ENCODE data around the gene RAB8A.

DNA sequence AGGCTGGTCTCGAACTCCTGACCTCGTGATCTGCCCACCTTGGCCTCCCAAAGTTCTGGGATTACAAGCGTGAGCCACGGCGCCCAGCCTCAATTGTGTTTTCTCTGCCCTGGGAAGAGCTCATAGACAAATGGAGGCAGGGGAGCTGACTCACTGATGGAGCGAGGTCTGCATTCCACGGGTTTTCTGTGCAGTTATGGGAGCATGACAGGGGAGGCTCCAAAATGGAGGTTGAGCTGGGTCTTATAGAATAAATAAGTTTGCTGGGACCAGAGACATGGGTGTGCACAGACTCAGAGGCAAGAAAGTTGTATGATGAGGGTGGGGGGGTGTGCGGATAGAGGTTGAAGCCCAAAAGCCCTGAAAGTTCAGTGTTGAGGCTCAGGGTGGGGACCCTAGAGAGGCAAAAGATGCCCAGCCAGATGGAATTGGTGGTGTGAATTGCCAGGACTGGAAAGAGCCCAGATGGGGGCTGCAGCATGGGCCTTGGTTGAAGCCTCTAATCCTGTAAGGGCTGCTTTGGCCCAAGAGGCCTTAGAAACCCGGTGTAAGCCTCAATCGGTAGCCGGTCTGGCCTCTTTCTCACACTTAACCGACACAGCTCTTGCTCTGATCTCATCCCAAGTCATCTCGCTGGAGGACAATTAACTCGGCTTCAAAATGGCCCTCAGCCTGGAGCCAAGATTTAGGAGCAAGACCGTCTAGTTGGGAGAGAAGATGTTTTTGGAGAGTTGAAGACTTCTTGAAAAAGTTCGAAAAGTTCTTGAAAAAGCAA, 33.5 kb upstream of the RAB8A start:
- TF ChIP-seq TAF1 (IDR thresholded peaks at IDR 0.05; ENCODE audit: low read depth) = no peak
- TF ChIP-seq, protein P1, sequence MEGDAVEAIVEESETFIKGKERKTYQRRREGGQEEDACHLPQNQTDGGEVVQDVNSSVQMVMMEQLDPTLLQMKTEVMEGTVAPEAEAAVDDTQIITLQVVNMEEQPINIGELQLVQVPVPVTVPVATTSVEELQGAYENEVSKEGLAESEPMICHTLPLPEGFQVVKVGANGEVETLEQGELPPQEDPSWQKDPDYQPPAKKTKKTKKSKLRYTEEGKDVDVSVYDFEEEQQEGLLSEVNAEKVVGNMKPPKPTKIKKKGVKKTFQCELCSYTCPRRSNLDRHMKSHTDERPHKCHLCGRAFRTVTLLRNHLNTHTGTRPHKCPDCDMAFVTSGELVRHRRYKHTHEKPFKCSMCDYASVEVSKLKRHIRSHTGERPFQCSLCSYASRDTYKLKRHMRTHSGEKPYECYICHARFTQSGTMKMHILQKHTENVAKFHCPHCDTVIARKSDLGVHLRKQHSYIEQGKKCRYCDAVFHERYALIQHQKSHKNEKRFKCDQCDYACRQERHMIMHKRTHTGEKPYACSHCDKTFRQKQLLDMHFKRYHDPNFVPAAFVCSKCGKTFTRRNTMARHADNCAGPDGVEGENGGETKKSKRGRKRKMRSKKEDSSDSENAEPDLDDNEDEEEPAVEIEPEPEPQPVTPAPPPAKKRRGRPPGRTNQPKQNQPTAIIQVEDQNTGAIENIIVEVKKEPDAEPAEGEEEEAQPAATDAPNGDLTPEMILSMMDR (IDR thresholded peaks at IDR 0.05; ENCODE audit: poor library complexity, severe bottlenecking) = no peak
- TF ChIP-seq RAD21 (conservative IDR thresholded peaks at IDR 0.05) = no peak
- no peak for TF ChIP-seq EP300 (conservative IDR thresholded peaks at IDR 0.05; ENCODE audit: poor library complexity, severe bottlenecking)
- TF ChIP-seq, protein P2, sequence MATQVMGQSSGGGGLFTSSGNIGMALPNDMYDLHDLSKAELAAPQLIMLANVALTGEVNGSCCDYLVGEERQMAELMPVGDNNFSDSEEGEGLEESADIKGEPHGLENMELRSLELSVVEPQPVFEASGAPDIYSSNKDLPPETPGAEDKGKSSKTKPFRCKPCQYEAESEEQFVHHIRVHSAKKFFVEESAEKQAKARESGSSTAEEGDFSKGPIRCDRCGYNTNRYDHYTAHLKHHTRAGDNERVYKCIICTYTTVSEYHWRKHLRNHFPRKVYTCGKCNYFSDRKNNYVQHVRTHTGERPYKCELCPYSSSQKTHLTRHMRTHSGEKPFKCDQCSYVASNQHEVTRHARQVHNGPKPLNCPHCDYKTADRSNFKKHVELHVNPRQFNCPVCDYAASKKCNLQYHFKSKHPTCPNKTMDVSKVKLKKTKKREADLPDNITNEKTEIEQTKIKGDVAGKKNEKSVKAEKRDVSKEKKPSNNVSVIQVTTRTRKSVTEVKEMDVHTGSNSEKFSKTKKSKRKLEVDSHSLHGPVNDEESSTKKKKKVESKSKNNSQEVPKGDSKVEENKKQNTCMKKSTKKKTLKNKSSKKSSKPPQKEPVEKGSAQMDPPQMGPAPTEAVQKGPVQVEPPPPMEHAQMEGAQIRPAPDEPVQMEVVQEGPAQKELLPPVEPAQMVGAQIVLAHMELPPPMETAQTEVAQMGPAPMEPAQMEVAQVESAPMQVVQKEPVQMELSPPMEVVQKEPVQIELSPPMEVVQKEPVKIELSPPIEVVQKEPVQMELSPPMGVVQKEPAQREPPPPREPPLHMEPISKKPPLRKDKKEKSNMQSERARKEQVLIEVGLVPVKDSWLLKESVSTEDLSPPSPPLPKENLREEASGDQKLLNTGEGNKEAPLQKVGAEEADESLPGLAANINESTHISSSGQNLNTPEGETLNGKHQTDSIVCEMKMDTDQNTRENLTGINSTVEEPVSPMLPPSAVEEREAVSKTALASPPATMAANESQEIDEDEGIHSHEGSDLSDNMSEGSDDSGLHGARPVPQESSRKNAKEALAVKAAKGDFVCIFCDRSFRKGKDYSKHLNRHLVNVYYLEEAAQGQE (IDR thresholded peaks at IDR 0.05; ENCODE audit: borderline replicate concordance) = no peak

Data from neural cell (in vitro differentiated cells).